Pulmonary artery endothelial cell (primary cell): ENCODE measurements around the gene RGMB. TPM values are rescaled to one million over a fixed set of nuclear protein-coding genes. Genes with fewer than 3 reads are reported as not detected.
"Not testable (repeated sequence)": the region's sequence is repeated elsewhere in the genome, so short reads cannot be mapped to it uniquely, and the experiment has no call there.

Experiments
- DNase-seq: peaks from one replicate; pipeline ENCODE4 v3.0.0-alpha.2; 2011; ENCODE audit warnings: low read depth, low spot score
- total RNA-seq: library from RNA; depleted of rRNA; stranded (reverse); fragments of >200 nt; gene quantifications from 2 replicates; pipeline ENCODE4 v1.2.3, GENCODE V29; 2014

The RGMB gene, protein sequence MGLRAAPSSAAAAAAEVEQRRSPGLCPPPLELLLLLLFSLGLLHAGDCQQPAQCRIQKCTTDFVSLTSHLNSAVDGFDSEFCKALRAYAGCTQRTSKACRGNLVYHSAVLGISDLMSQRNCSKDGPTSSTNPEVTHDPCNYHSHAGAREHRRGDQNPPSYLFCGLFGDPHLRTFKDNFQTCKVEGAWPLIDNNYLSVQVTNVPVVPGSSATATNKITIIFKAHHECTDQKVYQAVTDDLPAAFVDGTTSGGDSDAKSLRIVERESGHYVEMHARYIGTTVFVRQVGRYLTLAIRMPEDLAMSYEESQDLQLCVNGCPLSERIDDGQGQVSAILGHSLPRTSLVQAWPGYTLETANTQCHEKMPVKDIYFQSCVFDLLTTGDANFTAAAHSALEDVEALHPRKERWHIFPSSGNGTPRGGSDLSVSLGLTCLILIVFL
- 21.4 and 37.2 TPM in 2 replicates for total RNA-seq

DNA sequence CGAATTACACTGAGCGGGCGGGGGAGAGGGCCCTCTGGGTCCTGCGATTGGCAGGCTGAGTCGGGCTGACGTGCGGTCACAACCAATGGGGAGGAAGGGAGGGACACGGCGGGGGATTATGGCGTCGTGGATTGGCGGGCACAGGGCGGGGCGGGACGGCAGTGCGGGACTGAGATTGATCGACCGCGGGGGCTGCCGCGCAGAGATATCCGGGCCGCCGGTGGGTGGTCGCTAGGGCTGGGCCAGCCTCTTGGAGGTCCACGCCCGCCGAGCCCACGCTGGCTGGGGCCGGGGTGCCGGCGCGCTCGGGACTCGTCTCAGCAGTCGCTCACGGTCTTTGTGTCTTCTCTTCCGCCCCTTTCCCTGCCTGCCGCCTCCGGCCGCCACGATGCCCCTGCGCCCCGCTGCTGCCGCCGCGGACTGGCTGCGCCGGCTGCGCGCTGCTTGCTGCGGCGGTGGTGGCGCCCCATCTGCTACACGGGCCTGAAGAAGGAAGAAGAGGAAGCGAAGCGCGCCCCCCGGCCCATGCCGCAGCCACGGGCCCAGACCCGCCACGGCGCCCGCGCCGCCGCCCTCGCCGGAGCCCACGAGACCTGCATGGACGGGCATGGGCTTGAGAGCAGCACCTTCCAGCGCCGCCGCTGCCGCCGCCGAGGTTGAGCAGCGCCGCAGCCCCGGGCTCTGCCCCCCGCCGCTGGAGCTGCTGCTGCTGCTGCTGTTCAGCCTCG lies at the start of gene RGMB:
TSS of gene RGMB (plus strand) at position 200 of the 728 bp plus-strand sequence. CDS start at position 608, 408 bp downstream.
- peak; percentile 98 for DNase-seq

GRCh38 chr5:98726258-98726657 lies 47.2 kb upstream of the RGMB start:
- no peak for DNase-seq

- DNase-seq: no peak
Observed at GRCh38 chr5:98727686-98728085, 45.8 kb upstream of the RGMB start.

GRCh38 chr5:98734646-98735045 lies 38.8 kb upstream of the RGMB start:
- no peak for DNase-seq

DNA sequence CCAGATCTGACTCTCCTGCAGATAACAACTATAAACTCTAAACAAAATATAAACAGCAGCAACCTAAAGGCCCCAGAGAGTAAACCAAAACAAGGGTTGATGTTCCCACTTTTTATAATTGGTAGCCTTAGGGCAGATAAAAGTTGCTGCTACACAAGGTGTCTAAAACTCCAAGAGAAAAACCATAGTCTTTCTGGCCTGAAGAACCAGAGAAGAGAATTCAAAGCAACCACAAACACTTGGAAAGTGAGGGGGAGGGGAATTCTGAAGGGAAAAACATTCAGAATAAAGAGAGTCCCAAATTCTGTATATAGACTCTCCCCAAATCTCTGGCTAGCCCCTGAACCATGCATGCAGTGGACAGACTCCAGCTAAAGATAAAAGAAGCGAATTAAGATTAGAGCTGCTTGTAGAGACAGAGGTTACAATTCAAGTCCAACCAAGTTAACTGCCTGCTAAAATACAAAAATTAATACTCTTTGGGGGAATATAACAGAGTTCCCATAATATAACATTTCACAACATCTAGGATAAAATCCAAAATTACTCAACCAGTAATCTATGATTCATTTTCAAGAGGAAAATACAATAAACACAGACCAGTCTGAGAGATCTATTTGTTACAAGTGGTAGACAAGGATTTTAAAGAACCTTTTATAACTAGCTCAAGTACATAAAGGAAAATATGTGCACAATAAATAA lies 37.5 kb upstream of the RGMB start:
- DNase-seq: no peak

- DNase-seq: no peak
Observed at GRCh38 chr5:98736753-98737152, 36.7 kb upstream of the RGMB start.

DNA sequence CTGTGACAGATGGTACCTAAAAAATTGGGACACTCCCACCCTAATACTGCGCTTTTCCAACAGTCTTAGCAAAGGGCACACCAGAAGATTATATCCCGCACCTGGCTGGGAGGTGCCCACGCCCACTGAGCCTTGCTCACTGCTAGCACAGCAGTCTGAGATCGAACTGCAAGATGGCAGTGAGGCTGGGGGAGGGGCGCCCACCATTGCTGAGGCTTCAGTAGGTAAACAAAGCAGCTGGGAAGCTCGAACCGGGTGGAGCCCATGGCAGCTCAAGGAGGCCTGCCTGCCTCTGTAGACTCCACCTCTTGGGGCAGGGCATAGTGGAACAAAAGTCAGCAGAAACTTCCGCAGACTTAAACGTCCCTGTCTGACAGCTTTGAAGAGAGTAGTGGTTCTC lies 36.0 kb upstream of the RGMB start:
- DNase-seq: not testable (repeated sequence)

DNA sequence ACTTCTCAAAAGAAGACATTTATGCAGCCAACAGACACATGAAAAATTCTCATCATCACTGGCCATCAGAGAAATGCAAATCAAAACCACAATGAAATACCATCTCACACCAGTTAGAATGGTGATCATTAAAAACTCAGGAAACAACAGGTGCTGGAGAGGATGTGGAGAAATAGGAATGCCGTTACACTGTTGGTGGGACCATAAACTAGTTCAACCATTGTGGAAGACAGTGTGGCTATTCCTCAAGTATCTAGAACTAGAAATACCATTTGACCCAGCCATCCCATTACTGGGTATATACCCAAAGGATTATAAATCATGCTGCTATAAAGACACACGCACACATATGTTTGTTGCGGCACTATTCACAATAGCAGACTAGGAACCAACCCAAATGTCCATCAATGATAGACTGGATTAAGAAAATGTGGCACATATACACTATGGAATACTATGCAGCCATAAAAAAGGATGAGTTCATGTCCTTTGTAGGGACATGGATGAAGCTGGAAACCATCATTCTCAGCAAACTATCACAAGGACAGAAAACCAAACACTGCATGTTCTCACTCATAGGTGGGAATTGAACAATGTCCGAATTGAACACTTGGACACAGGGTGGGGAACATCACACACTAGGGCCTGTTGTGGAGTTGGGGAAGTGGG lies 34.8 kb upstream of the RGMB start:
- not testable (repeated sequence) for DNase-seq

DNA sequence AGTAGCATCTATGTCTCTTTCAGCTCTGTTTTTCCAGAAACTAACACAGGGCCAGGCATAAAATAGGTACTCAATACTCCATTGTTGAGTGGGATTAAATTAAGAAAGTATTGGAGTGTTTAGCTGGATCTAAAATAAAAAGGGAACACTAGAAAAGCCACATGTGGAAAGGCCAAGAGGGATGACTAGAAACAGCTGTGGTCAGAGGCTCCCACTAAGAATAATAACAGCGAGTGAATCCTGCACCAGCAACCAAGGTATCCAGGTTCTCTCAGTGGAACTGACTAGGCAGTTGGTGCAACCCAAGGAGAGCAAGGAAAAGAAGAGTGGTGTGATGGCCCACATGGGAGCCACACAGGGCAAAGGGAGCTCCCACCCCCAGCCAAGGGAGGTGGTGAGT lies 31.5 kb upstream of the RGMB start:
- no peak for DNase-seq

DNA sequence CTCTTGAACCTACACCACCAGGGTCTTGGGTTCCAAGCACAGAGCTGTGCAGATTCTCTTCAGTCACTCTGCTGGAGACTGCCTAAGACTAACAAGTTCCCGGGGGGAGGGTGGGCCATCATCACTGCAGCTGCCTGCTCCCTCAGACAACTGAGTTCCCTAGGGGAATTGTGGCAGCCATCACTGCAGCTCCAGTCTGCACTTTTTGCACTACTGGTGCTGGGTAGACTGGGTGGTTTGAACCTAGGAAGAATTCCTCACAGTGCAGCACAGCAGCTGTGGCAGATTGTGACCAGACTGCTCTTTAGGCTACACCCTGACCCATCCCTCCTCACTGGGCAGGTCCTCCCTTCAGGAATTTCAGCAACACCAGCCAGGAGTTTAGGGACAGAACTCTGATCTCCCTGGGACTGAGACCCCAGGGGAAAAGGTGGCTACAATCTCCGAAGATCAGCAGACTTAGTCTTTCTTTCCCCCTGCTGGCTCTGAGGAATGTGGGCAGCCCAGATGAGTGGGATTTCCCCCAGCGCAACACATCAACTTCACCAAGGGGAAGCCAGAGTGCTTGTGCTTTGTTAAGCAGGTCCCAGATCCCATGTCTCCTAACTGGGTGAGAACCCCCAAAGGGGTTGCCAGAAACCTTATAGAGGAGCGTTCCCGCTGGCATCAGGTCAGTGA lies 30.9 kb upstream of the RGMB start:
- no peak for DNase-seq

DNA sequence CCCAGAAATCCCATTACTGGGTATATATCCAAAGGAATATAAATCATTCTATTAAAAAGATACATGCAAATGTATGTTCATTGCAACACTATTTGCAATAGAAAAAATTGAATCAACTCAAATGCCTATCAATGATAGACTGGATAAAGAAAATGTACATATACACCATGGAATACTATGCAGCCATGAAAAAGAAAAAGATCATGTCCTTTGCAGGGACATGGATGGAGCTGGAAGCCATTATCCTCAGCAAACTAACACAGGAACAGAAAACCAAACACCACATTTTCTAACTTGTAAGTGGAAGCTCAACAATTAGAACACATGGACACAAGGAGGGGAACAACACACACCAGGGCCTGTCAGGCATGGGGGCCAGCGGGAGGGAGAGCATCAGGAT lies 25.2 kb upstream of the RGMB start:
- DNase-seq: not testable (repeated sequence)

- DNase-seq: no peak
Observed at GRCh38 chr5:98749046-98749445, 24.4 kb upstream of the RGMB start.

DNA sequence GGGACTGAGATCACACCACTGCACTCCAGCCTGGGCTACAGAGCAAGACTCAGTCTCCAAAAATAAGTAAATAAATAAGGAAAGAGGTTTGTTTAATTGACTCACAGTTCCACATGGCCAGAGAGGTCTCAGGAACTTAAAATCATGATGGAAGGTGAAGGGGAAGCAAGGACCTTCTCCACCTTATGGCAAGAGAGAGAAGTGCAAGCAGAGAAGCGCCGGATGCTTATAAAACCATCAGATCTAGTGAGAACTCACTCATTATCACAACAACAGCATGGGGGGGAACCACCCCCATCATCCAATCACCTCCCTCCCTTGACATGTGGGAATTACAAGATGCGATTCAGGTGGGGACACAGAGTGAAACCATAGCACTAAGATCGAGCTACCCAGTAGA lies 22.8 kb upstream of the RGMB start:
- no peak for DNase-seq

- DNase-seq: not testable (repeated sequence)
Observed at GRCh38 chr5:98752331-98752730, 21.1 kb upstream of the RGMB start.

GRCh38 chr5:98752801-98753200 lies 20.7 kb upstream of the RGMB start:
- not testable (repeated sequence) for DNase-seq

DNA sequence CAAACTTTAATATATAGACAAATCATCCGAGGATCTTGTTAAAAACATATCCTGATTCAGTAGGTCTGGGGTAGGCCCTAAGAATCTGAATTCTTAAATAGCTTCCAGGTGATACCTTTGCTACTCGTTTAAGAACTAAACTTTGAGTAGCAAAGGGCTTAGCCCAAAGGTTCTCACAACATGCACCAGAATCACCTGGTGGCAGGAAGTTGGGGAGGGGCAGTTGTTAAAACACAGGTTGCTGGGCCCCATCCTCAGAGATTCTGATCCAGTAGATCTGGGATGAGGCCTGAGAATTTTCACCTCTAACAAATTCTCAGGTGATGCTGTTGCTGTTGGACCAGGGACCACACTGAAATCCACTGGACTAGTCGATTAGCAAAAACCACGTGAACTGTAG lies 20.0 kb upstream of the RGMB start:
- no peak for DNase-seq

GRCh38 chr5:98755406-98755805 lies 18.1 kb upstream of the RGMB start:
- DNase-seq: no peak

GRCh38 chr5:98757978-98758377 lies 15.5 kb upstream of the RGMB start:
- DNase-seq: no peak

DNA sequence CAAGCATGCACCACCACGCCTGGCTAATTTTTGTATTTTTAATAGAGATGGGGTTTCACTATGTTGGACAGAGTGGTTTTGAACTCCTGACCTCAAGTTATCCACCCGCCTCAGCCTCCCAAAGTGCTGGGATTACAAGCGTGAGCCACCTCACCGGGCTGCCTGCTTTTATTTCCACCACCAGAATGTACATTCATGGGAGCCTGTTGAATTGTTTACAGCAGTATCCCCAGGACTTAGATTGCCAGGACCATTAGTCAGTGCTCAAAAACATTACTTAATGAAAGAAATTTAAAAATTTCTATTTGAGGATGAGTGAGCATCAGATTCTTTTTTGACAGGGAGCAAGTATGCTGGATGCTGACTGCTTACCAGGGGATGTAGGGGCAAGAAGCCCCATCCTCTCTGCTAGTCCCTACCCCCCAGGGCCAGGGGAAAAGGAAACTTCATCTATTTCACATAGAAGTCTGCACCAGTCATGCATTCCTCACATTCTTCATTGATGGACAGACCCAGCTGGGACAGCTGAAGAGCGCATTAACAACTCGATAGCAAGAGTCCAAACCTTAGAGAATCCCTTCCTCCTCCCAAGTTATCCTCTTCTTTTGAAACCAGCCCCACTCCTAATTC lies 10.3 kb upstream of the RGMB start:
- no peak for DNase-seq

DNA sequence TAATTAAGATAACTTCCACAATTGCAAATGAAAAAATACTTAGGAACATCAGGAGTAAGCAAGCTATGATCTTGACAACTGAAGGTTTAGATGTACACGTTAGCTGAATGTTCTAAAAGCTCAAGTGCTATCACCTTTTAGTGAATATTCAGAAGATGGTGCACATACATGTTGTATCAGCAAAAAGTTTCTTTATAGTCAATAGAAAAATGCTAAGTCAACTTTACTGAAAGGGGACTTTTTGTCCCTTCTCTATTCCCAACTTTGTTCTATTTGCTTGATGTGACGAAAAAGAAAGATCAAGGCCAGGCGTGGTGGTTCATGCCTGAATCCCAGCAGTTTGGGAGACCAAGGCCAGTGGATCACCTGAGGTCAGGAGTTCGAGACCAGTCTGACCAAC lies 7.6 kb upstream of the RGMB start:
- no peak for DNase-seq
